HG02870 (cell line): ENCODE measurements around the gene RAB4B.
A peak's percentile ranks its signal among the peaks of the same experiment; 100 is the strongest.
"Not testable (repeated sequence)": the region's sequence is repeated elsewhere in the genome, so short reads cannot be mapped to it uniquely, and the experiment has no call there.

Experiments
- ATAC-seq: cut with Tn5 transposase; IDR thresholded peaks from one replicate; pipeline ENCODE4 v1.9.1; 2021; ENCODE audit warnings: mild to moderate bottlenecking, moderate library complexity; ENCODE audit not compliant: unreplicated experiment

The RAB4B gene

GRCh38 chr19:40776932-40777644 lies 959 bp upstream of the RAB4B start:
- ATAC-seq: peak; percentile 62

DNA sequence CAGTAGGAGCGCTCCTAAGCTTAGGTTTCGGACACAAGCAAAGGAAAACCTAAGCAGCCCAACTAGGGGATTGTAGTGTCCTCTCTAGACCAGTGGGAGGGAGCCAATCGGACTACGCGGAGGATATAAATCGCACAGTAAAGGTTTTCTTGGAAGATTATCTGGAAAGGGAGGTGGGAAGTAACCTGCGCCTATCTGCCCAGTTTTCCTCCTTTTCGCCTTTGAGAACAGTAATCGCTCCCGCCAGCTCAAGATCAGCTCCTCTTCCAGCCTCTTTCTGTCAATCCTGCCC lies 456 bp upstream of the RAB4B start:
- no peak for ATAC-seq

- ATAC-seq: no peak
Observed at GRCh38 chr19:40778706-40779284, 748 bp downstream of the RAB4B start.

GRCh38 chr19:40780582-40780981 lies 2.5 kb downstream of the RAB4B start:
- no peak for ATAC-seq

GRCh38 chr19:40781140-40781539 lies 3.1 kb downstream of the RAB4B start:
- ATAC-seq: no peak

DNA sequence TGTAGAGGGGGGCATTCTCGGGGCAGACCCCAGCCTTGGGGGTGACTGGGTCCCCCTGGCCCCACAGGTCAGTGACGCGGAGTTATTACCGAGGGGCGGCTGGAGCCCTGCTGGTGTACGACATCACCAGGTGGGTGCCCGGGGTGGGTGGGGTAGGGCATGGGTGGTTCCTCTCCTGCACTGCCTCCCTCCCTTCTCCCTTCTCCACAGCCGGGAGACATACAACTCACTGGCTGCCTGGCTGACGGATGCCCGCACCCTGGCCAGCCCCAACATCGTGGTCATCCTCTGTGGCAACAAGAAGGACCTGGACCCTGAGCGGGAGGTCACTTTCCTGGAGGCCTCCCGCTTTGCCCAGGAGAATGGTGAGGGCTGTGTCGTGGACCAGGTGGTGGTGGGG lies 5.7 kb downstream of the RAB4B start:
- no peak for ATAC-seq

DNA sequence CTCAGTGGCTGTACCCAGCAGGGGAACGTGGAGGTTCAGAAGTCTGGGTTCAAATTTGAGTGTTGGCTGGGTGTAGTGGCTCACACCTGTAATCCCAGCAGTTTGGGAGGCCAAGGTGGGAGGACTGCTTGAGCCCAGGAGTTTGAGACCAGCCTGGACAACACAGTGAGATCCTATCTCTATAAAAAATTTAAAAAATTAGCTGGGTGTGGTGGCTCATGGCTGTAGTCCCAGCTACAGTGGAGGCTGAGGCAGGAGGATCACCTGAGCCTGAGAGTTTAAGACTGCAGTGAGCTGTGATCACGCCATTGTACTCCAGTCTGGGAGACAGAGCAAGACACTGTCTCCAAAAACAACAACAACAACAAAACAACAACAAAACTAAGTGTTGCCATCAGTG lies 6.1 kb downstream of the RAB4B start:
- ATAC-seq: not testable (repeated sequence)

DNA sequence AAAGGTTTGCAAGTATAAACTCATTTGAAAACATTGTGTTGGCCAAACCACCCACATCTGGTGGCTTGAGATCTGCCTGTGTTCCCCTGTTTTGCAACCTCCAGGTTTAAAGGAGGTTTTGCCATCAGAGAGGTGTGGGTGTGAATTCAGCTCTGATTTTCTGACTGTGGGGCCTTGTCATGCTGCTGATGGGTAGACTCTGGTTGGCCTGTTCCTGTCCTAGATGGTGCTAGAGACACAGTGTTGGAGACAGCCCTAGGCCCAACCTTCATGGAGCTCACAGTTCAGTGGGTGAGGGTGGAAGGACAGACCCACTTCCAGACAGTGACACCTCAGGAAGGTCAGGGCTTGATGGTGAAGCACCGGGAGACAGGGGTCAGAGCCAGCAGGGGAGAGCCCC lies 7.5 kb downstream of the RAB4B start:
- ATAC-seq: no peak

- no peak for ATAC-seq
Observed at GRCh38 chr19:40786060-40787037, 8.3 kb downstream of the RAB4B start.

DNA sequence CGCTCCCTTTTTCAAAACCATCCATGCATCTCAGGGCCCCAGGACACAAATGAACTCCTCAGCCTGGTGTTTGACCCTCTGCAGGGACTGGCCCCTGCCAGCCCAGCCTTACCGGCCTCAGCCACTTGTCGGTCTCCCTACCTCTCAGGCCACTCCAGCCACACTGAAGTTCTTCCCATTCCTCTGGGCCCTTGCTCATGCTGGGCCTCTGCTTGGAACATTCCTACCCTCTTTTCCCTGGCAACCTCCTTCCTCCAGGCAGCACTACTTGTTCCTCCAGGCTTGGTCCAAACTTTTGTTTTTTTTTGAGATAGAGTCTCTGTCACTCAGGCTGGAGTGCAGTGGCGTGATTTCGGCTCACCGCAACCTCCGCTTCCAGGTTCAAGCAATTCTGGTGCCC lies 13.3 kb downstream of the RAB4B start:
- ATAC-seq: no peak

- no peak for ATAC-seq
Observed at GRCh38 chr19:40791996-40792395, 13.9 kb downstream of the RAB4B start.

DNA sequence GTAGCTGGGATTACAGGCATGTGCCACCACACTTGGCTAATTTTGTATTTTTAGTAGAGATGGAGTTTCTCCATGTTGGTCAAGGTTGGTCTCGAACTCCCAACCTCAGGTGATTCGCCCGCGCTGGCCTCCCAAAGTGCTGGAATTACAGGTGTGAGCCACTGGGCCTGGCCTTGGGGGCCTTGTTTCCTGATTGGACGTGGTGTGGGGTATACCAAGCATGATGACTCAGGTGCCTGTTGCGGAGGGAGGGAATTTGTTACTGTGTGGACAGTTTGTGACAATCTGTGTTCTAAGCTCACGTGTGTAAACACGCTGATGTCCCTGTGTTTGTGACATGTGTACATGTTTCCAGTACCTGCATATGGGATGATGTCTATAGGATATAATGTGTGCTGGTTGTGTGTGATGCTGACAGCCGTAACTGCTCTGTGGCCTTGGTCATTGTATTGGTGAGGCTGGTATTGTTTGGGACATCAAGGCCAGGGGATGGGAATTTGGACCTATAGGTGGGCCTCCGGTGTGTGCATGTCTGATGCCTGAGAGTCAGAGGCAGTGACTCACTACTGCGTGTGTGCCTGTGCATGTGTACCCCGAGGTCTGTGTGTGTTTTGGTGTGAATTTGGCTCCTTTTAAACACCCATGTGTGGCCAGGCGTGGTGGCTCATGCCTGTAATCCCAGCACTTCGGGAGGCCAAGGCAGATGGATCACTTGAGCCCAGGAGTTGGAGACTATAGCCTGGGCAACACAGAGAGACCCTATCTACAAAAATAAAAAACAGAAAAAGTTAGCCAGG lies 19.3 kb downstream of the RAB4B start:
- ATAC-seq: no peak

DNA sequence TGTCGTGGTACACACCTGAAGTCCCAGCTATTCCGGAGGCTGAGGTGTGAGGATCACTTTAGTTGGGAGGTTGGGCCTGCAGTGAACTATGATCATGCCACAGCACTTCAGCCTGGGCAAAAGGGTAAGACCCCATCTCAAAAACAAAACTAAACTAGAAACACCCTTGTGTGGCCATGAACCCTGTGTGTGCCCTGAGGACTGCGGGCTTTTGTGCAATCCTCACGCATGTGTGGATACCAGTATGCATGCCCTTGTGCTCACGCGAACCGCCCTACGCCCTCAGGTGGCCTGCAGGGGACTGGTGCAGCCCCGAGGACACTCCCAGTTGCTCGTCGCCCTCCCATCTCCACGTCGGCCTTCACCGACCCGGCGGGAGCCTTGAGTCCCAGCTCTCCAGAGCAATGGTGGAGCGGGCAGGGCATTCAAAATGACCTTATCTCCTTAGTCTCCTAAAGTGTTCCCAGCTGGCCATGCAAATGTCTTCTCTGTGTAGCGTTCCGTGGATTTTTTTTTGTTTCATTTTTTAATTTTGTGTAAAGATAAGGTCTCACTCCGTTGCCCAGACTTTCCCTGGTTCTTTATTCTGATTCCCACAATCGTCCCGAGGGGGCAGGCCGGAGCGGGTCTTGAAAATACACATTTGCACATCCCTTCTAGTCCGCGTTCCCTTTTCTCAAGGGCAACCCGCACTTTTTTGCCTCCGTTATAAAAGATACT lies 20.1 kb downstream of the RAB4B start:
- no peak for ATAC-seq

GRCh38 chr19:40798683-40799557 lies 20.9 kb downstream of the RAB4B start, which contains the start of gene EGLN2:
Gene EGLN2, plus strand, starts transcription at chr19:40799191. Its CDS starts 1,382 bp downstream, at chr19:40800573.
- peak; percentile 71 for ATAC-seq

DNA sequence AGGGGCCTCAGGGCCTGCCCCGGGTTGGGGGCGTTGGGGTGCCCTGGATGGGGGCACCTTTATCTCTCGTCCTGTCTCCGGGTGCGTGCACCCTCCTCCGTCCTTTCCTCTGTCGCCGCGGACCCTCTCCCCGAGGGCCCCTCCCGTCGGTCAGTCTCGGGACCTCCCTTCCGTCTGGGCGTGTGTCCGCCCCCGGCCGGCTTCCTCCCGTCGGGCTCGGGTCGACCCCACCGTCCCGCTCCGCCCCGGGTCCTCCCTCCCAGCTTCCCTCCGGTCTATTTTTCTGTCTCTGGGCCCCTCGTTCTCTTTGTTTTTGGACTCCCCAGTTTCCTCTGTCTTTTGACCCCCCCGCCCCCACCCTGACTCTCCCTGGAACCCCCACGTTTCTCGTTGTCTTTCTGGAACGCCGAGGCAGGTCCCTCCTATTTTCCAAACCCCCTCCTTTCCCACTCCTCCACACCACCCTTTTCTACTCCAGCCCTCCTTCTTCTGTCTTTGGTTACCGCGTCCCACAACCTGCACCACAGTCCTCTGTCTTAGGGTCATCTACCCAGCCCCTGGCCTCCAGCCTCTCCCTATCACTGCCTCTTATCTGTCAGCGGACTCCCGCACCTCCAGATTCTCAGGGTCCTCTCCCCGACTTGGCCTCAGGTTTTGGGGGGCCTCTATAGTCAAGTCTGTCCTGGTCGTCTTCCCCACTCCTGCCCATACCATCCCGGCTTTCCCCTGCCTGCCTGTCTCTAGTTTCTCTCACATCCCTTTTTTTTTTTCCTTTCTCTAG lies 21.7 kb downstream of the RAB4B start:
- ATAC-seq: no peak

DNA sequence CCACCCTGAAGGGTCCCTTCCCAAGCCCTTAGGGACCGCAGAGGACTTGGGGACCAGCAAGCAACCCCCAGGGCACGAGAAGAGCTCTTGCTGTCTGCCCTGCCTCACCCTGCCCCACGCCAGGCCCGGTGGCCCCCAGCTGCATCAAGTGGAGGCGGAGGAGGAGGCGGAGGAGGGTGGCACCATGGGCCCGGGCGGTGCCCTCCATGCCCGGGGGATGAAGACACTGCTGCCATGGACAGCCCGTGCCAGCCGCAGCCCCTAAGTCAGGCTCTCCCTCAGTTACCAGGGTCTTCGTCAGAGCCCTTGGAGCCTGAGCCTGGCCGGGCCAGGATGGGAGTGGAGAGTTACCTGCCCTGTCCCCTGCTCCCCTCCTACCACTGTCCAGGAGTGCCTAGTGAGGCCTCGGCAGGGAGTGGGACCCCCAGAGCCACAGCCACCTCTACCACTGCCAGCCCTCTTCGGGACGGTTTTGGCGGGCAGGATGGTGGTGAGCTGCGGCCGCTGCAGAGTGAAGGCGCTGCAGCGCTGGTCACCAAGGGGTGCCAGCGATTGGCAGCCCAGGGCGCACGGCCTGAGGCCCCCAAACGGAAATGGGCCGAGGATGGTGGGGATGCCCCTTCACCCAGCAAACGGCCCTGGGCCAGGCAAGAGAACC lies 22.4 kb downstream of the RAB4B start:
- no peak for ATAC-seq

DNA sequence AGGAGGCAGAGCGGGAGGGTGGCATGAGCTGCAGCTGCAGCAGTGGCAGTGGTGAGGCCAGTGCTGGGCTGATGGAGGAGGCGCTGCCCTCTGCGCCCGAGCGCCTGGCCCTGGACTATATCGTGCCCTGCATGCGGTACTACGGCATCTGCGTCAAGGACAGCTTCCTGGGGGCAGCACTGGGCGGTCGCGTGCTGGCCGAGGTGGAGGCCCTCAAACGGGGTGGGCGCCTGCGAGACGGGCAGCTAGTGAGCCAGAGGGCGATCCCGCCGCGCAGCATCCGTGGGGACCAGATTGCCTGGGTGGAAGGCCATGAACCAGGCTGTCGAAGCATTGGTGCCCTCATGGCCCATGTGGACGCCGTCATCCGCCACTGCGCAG lies 22.9 kb downstream of the RAB4B start:
- ATAC-seq: no peak
